NOMO-1 (cell line): Measurements from ENCODE around the gene LPAR6.
A peak's percentile ranks its signal among the peaks of the same experiment; 100 is the strongest.

Experiments used
- DNase-seq, 2 experiments: peaks; one replicate each; lab custom pipeline; 2025; ENCODE audit not compliant: unreplicated experiment in 2 of 2; lab: John Stamatoyannopoulos, UW

LPAR6 gene

DNA sequence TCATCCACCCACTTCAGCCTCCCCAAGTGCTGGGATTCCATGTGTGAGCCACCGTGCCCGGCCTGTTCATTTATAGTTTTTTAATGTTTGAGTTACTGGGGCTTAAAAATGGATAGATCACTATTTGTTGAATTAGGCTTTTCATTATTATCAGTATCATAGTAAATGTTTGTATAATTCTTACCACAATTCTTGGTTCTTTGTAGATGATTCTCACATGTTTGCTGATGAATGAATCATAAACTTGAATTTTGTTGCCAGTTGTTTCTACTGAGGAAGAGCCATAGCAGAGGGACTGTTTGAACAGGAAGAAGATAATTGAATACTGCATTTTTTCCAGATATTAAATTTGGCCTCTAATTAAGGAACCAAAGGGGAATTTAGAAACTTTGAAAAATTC, 2.6 kb upstream of the LPAR6 start:
- no peak for DNase-seq

DNA sequence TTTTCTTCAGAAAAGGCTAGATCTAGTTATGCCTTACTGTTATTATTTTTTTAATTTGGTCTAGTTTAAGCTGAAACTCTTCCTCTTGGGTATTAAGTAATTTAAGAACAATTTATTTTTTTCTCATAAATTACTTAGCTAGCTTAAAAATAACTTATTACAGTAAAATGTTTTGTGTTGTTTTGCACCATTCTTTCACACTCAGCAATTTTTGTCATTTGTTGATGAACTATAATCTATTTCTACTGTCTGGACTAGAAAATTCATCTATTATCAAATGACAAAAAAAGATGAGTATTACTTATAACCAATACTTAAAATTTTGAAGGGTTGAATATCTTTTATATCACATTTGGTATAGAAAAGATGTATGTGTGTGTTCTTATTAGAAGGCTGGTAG, 1.6 kb upstream of the LPAR6 start:
- DNase-seq, result no peak

DNA sequence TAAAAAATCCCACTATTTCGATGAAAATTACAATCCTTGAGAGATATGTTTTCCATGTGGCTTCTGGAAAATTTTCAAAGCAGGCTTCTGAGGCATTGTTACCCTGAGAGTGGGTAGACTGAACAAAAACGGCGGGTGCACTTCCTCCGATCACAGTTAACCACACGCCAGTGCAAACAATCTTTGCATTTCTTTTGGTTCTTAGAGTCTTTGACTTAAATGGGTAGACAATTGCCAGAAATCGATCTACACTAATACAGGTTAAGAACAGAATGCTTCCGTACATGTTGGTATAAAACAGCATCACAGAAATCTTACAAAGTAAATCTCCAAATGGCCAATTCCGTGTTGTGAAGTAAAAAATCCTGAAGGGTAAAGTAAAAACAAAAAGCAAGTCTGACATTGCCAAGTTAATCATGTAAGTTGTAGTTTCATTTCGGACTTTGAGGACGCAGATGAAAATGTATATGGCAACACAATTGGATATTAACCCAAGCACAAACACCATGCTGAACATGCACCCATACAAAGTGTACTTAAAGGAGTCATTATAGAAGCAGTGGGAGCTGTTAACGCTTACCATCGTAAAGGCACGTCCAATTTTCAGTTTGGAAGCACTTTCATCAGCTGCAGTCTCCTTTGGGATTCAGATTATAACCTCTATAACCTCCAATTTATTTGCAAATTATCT, 927 bp downstream of the LPAR6 start:
- peak in 1 of 2 experiments; percentile 10 for DNase-seq

DNA sequence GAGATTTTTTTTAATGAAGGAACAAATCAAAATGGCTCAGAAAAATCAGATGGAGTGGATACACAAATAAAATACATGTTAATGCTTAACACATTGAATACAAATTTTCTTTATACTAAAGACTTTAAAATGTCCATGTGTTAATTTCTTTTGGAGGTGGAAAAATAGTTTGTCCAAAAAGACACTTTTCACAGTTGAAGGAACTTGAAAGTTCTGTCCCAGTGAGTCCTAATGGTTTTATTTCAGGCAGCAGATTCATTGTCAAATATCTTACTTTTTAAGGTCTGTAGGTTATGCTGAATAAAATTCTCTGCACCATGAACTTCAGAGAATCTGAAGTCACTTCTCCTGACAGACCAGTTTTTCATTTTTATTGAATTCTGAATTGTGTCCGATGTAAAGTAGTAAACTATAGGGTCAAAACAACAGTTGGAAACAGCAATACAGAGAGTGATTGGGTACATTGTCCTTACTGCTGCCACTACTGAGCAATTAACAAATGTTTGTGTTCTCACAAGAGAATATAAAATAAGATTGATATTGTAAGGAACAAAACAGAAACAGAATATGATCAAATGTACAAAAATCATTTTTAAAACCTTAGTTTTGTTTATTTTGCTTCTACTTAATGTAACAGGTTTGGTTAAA, 1.6 kb downstream of the LPAR6 start:
- DNase-seq, result peak in 1 of 2 experiments; percentile 9

DNA sequence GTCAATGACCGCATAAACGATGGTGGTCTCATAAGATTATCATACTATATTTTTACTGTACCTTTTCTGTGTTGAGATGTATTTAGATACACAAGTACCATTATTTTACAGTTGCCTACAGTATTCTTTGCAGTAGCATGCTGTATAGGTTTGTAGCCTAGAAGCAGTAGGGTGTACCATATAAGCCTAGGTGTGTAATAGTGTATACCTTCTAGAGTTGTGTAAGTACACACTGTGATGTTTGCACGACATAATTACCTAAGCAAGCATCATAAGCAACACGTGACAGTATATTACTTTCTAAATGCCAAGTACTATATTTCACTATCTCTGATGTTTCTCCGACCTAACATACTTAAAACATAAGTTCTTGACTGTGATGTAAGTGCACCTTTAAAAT, 2.7 kb downstream of the LPAR6 start:
- no peak for DNase-seq

DNA sequence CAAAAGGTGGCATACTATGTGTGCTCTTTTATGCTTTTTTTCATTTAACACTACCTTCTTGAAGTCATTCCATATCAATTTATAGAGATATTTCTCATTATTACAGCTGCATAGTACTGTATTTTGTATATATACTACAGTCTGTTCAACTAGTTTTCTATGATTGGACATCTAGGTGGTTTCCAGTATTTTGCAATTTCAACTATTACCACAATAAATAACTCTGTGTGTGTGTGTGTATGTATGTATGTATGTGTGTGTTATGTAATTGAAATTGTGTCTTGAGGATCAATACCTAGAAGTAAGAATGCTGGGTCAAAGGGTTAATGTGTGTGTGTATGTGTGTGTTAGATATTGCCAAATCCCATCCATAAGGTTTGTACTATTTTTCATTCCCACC, 7.0 kb downstream of the LPAR6 start:
- DNase-seq, result no peak

DNA sequence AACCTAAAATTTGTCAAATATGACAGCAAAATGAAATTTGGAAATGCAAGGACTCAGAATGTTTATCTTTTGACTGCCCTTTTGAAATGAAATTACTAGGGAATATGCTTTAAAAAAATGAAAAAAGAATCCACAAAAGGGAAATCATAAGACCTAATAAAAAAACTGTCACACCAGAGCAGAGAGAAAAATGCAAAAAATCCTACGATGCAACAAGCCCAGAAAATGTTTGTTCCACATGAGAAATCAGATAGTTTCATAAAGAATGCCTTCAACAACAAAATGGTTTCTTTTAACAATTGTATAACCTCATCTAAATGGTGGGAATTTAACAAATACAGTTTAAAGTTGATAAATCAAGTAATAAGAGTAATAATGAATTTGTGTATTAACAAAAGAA, 8.0 kb downstream of the LPAR6 start:
- no peak for DNase-seq

DNA sequence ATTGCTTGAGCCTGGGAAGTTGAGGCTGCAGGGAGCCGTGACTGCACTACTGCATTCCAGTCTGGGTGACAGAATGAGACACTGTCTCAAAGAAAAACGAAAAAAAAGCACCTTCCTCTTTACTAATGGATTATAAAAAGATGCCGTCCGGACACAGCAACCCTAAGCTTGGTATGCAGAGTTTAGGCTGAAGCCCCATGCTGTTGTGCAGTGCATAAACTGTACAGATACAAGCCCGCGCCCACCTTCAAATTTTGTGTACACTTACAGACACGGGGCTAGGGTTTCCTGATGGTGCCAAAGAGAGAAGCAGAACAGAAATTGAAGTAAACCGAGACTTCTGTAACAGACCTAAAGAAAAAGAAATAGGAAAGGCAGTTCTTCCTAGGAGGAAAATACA, 9.0 kb downstream of the LPAR6 start:
- no peak for DNase-seq

DNA sequence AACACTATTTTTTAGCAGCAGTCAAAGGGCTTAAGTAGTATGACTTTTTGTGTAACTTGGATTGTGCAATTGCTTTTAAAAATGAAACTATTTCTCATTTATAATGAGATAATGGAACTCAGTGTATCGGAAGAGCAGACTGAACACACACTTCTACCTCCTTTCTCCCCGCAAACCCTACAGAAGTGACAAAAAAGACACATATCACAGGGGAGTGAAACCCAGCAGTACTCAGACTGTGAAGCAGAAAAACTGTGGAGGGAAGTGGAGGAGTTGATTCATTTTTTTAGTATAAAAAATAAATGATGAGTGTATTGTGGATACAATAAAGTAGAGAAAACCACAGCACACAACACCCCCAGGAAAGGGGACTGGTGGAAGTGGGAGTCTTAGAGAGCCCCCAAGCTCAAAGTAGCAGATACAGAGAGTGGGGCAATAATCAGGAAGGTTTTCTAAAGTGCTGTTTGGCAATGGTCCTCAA, 9.7 kb downstream of the LPAR6 start:
- peak in 1 of 2 experiments; percentile 69 for DNase-seq

DNA sequence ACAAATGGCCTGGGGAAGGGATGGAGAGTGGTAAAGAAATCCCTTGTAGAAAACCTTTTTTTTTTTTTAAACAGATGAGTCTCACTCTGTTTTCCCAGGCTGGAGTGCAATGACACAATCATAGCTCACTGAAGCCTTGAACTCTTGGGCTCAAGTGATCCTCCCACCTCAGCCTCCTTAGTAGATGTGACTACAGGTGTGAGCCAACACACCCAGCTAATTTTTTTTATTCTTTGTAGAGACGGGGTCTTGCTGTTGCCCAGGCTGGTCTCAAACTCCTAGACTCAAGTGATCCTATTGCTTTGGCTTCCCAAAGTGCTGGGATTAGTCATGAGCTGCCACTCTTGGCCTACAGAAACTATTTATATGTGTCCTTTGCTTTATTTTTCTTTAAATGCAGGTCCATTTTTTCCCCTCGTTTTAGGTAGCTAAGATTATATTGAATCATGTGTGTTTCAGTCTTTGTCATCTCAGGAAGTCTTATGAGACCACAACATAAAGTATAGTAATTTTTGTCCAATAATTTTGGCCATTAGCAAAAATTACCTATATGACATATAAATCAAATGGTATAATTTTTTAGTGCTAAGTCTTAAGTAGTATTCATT, 10.5 kb downstream of the LPAR6 start:
- DNase-seq, result no peak

DNA sequence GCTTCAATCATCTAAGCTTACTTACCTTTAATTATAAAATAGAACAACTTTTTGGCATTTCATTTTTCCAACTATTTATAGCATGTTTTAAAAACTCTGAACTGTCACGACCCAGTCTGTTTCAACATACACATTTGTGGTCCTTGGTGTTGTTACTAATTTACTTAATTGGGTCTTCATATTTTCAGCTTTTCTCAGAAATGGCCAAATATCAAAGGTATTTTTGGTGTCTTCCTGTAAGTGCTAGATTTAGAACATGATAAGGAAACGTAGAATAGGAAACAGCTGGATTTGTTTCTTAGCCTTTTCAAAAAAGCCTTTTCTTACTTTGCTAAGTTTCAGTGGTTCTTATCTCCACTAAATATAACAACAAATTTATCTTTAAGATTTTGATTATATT, 11.4 kb downstream of the LPAR6 start:
- DNase-seq, result peak; percentile 48 to 66

DNA sequence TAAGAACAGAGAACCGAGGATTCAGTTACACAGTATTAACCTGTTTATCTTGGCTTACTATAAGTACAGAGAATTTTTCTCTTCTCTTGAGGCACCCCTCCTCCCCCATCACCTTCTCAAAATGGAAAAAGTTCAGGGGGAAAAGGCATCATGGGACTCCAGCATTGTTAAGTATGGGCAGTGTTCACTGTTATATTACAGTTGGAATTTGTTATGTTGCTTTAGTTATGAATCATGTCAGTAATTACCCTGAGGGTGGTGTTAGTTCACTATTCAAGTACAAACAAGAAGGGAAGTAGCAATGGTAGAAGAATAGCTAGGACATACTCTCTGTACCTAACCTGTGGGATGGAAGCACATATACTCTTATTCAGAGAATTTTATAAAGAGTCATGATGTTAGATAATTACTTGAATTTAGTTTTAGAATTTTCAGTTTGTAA, 12.0 kb downstream of the LPAR6 start:
- peak; percentile 56 to 87 for DNase-seq

DNA sequence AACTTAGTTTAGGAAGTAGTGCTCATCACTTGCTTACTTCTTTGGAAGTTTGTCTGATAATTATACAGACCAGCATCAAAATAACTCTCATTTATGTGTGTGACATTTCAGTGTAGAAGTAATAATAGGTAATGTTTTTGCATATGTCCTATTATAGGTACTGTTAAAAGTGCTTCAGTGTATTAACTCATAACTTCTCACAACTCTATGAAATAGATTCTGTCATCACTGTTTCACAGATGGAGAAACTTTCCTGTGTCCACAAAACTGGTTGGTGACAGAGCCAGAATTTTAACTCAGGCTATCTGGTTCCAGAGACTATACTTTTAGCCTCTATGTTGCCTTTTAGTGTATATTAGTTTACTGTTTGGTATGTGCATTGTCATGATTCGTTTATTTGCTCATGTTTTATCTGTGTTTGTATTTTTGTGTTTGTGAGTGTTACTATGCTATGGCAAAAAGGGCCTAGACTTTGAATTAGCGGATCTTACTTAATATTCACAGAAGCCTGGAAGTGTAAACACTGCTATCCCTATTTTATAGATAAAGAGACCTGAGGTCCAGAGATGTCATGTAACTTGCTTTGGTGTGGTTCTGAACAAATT, 12.7 kb downstream of the LPAR6 start:
- DNase-seq, result no peak

DNA sequence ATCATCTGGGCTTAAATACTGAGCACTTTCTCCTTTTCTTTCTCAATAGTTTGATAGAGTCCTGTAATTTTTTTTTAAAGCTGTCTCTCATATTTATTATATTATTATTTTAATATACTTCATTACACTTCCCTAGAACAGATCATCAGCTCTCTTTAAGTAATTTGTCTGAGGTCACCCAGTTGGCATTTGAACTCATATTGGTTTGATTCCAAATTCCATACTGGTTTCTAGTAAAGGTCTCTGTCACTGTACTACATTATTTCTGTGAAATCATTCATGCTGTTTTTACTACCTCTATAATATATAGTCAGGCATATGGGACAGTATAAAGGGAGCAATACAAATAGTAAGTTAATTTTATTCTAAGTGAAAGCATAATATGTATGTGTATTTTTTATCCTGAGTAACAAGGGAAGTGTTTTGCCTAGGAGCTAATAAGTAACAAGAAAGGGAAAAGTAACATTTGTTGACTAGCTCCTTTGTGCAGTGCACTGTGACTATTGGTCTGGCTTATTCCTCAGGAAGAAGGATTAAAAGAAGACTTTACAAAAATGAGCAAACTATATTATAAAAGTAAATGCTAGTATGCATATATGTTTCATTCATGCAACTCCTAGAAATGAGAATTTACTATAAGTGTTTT, 14.3 kb downstream of the LPAR6 start:
- no peak for DNase-seq

DNA sequence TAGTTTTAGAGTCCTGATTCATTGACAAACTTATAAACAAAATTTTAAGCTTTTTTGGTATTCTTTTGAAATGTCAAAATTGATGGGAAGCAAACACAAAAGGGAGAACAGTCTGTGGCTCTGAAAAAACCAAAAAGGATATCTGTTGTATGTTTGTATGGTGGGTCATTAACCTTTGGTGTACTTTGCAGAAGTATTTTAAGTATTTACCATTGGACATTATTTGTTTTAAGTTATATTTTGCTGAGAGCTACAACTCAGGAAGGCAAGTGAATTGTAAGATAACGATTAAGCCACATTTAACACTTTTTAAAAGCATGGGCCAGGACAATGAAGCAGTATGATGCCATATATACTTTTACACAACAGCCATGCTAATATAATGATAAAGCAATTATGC, 15.2 kb downstream of the LPAR6 start:
- no peak for DNase-seq

DNA sequence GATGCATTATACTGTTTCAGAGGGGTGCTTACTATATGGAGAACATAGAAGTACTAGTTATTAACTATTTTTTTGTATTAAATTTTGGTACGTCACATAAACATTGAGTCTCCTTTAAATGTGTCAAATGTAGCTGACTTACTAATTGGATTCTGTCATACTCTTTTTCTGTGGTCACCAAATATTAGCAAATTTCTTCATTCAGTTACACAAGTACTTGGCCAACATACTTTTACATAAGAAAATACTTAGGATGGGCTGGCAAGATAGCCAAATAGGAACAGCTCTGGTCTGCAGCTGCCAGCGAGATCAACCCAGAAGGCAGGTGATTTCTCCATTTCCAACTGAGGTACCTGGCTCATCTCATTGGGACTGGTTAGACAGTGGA, 19.2 kb downstream of the LPAR6 start:
- no peak for DNase-seq

DNA sequence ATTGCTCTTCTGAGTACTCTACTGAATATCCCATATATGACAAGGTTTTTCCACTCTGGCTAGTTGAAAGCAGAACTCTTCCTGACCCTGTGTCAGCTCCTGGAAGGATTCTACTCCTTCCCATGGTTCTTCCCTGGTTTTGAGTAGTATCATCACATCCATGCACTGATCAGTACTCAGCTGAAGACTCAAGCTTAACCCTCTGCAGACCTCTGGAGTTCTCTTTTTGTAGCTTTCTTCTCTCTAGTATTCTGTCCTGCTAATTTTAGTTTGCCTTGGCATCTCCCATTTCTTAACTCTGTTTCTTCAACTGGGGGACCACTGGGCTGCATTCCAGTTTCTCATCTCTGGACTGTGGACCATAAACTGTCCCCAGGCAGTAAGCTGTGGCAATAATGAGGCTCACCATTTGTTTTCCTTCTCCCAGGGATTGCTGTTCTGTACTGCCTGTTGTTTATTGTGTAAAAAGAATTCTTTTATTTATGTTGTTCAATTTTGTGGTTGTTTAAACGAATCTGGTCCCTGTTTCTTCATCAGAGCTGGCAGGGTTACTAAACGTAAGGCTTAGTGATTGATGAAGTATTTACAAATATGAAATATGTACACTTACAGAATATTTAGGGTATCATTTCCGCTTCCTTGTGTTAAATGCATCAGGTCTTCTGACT, 19.7 kb downstream of the LPAR6 start:
- no peak for DNase-seq

DNA sequence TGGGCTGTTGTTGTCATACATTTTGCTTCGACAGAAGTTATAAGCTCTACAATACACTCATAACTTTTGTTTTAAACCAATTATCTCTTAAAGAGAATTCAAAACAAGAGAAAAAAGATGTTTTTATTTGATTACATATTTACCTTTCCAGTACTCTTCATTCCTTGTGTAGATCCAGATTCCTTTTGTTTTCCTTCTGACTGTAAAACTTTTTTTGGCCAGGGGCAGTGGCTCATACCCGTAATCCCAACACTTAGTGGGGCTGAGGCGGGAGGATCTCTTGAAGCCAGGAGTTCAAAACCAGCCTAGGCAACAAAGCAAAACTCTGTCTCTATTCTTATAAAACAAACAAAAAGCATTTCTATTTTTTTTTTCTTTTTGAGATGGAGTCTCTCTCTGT, 21.7 kb downstream of the LPAR6 start:
- DNase-seq, result no peak

DNA sequence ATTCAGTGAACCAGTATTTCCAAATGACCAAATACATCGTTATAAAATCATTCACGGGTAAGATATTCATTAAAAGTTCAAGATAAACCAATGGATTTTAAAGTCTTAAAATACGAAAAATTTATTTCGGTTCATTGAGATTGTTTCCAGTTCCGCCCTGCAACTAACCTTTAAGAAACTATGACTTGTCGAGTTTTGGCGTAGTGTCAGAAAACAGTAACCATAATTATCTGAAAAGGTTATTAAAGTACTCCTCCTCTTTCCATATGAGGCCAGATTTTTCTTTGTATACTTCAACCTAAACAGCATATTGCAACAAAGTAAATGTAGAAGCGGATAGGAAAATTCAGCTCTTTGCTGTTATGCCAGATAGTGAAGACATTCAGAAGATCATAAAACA, 26.1 kb downstream of the LPAR6 start:
- DNase-seq, result no peak

DNA sequence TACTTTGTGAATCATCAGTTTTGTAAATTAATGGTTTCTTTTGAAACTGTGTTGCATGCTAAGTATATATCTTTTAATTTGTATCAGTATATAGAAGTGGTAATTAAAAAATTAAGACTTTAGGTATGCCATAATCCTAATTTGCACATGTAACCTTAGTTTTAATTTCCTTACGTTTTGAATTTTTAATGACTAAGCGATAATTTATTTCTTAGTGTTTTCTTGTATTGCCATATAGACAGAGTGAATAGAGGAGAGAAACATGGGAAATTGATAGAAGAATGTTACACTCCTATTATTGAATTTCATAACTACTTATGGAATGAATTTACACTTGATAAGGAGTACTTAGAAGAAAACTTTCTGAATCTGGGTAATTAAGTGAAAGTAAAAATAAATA, 29.5 kb downstream of the LPAR6 start:
- no peak for DNase-seq

DNA sequence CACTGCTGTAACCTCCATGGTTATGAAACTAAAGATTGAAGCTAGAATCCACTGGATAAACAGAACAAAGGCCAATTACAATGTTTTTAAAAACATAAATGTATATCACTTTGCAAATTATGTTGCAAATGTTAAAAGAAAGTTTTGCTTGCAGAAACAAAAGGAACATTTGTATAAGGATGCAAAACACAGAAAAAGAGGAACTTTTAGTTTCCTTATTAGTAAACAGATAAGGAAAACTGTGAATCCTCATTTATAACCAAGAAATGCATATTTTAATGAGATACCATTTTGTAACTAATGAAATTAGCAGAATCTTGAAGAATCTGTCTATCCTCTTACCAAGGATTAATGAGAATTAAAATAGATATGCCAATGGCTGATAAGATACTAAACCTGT, 32.3 kb downstream of the LPAR6 start:
- DNase-seq, result peak in 1 of 2 experiments; percentile 9
